ENCODE results near the gene APOBEC4. TPM values are rescaled to one million over a fixed set of nuclear protein-coding genes. Genes with fewer than 3 reads are reported as not detected.

Gene APOBEC4
- total and polyA plus RNA-seq, 2 of the 4 experiments (the other 2 are of a cell fraction): not detected

DNA sequence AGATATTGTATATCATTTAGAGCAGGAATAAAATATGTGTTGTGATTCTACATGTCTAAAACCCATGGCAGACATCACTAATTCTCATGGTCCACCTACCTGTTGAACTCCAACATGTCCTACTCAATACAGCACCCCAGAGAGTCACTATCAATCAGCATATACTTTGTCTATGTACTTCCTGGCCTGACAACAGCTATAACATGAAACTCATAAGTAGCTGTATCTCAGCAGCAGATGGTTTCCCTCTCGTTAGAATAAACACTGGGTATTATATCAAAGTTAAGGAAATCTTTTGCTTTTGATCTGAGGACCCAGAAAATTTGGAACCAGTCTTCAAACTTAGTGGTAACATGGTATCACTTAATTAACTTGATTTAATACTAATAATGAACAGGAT lies 33.3 kb downstream of the APOBEC4 start:
- dilution Hi-C loops (cut with HindIII; ENCODE audit: low sequenced_read_pairs, unreplicated experiment) (no loop called here), intact Hi-C loops (cut with micrococcal nuclease) (no loop called here), in situ Hi-C loops (cut with MboI; ENCODE audit: low sequenced_read_pairs) (loop anchor here (10.0 kb wide), 2 partner anchors 145 to 335 kb away; partner anchors contain the start of gene SMG7)
- Histone ChIP-seq H2AFZ (replicated peaks; ENCODE audit: low read length, poor library complexity) (no peak overlapping the region), H2BK15ac (ENCODE audit: low read depth, low read length) (no peak overlapping the region), H2BK5ac (ENCODE audit: low read depth, low read length, poor library complexity, severe bottlenecking) (no peak overlapping the region), H3K27me3 (ENCODE audit: control insufficient read depth, insufficient read depth, low read length) (no peaks in the 10 kb centered on the region), H2BK20ac (ENCODE audit: low read depth, low read length) (no peak overlapping the region), H3K18ac (ENCODE audit: low read depth, low read length) (no peak overlapping the region), H2AK9ac (replicated peaks; ENCODE audit: low read depth, low read length, poor library complexity) (no peak overlapping the region), H3K23ac (ENCODE audit: low read depth, low read length) (no peak overlapping the region), H3K4me1 (ENCODE audit: control insufficient read depth, insufficient read depth, low read length) (no peaks in the 10 kb centered on the region), H3K4me2 (ENCODE audit: low read depth, low read length) (no peak overlapping the region), H3K9me3 (ENCODE audit: control insufficient read depth, insufficient read depth, low read length) (no peaks in the 10 kb centered on the region), H3K36me3 (ENCODE audit: control insufficient read depth, insufficient read depth, low read length) (no peaks in the 10 kb centered on the region), H3K9ac (ENCODE audit: low read depth, low read length) (no peak overlapping the region), H4K91ac (ENCODE audit: insufficient read depth, low read depth, low read length) (no peak overlapping the region), H4K20me1 (ENCODE audit: insufficient read depth, low read length) (no peaks in the 10 kb centered on the region), H3K79me1 (ENCODE audit: low read depth in 1 of 2, low read length in 2 of 2) (peaks cover 0 to 6% of the 10 kb centered on the region in 2 experiments; a peak in 2 of 4 replicates), H3K4ac (ENCODE audit: low read depth, low read length) (no peak overlapping the region), H2AK5ac (ENCODE audit: low read depth, low read length) (no peak overlapping the region), H4K8ac (ENCODE audit: low read depth in 2 of 2, low read length in 2 of 2) (no peak overlapping the region), H3K27ac (ENCODE audit: insufficient read depth, low read length) (no peak overlapping the region), H3K14ac (replicated peaks; ENCODE audit: low read depth, low read length) (no peak overlapping the region), H2BK120ac (ENCODE audit: low read depth, low read length) (no peak overlapping the region), H3K9me1 (ENCODE audit: insufficient read depth, low read length) (no peaks in the 10 kb centered on the region), H3K56ac (ENCODE audit: extremely low read depth, insufficient read depth, low read length) (no peak overlapping the region), H4K5ac (ENCODE audit: low read depth, low read length) (no peak overlapping the region), H3K4me3 (ENCODE audit: insufficient read depth, low read depth, low read length) (no peak overlapping the region)
- ATAC-seq (ENCODE audit: low read depth) (no peak), DNase-seq (no peak)
- no peak for TF ChIP-seq RFX5 (IDR thresholded peaks at IDR 0.05; ENCODE audit: low read depth, low read length)
- TF ChIP-seq FOS (IDR thresholded peaks at IDR 0.05; ENCODE audit: low read depth, low read length): no peak
- TF ChIP-seq CEBPB (IDR thresholded peaks at IDR 0.05; ENCODE audit: low read depth, low read length): no peak
- no peak for TF ChIP-seq MAZ (IDR thresholded peaks at IDR 0.05; ENCODE audit: borderline replicate concordance, low read depth, low read length)
- no peak for TF ChIP-seq NFE2L2 (IDR thresholded peaks at IDR 0.05; ENCODE audit: low read depth, low read length)
- no peak for TF ChIP-seq RAD21 (IDR thresholded peaks at IDR 0.05; ENCODE audit: low read length)
- no peak for TF ChIP-seq BHLHE40 (IDR thresholded peaks at IDR 0.05; ENCODE audit: low read depth, low read length)
- TF ChIP-seq, protein P1, sequence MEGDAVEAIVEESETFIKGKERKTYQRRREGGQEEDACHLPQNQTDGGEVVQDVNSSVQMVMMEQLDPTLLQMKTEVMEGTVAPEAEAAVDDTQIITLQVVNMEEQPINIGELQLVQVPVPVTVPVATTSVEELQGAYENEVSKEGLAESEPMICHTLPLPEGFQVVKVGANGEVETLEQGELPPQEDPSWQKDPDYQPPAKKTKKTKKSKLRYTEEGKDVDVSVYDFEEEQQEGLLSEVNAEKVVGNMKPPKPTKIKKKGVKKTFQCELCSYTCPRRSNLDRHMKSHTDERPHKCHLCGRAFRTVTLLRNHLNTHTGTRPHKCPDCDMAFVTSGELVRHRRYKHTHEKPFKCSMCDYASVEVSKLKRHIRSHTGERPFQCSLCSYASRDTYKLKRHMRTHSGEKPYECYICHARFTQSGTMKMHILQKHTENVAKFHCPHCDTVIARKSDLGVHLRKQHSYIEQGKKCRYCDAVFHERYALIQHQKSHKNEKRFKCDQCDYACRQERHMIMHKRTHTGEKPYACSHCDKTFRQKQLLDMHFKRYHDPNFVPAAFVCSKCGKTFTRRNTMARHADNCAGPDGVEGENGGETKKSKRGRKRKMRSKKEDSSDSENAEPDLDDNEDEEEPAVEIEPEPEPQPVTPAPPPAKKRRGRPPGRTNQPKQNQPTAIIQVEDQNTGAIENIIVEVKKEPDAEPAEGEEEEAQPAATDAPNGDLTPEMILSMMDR (conservative IDR thresholded peaks at IDR 0.05; ENCODE audit: low read depth, low read length): no peak
- no peak for TF ChIP-seq MXI1 (IDR thresholded peaks at IDR 0.05; ENCODE audit: borderline replicate concordance, low read depth, low read length)
- TF ChIP-seq MAFK (IDR thresholded peaks at IDR 0.05; ENCODE audit: low read depth, low read length): no peak
- no CpG with 5 or more reads among the region's 1 CpG for WGBS, 2 experiments (ENCODE audit: extremely low coverage in 2 of 2, insufficient read length in 1 of 2)
- ChIA-PET CTCF (interaction anchor here (1.0 kb wide), 1 partner anchor 10 kb away, joined by 3 read pairs; no protein-coding TSS in a partner anchor), POLR2A (ENCODE audit: unreplicated experiment) (no interaction called here)
- BruUV-seq (replicated peaks): no TSS peak
